ENCODE measurements around the gene SLC6A6. TPM values are rescaled to one million over a fixed set of nuclear protein-coding genes. Genes with fewer than 3 reads are reported as not detected.

SLC6A6 gene
- total RNA-seq, 4 donors from 2014 or later = 4.4 to 10.5 (median 7.7) TPM

- no peaks in the 10 kb centered on the region for H3K36me3 ChIP-seq
- intact Hi-C loops (cut with DNase I; ENCODE audit: low total_unique reads) = no loop called here
- DNase-seq = no peak
- no peak for TF ChIP-seq EP300 (IDR thresholded peaks at IDR 0.05; ENCODE audit: low read depth)
- TF ChIP-seq CTCF (IDR thresholded peaks at IDR 0.05) = no peak
- no peak for TF ChIP-seq POLR2AphosphoS5 (IDR thresholded peaks at IDR 0.05)
- TF ChIP-seq POLR2A (IDR thresholded peaks at IDR 0.05) = no peak
- in situ Hi-C loops (cut with MboI; ENCODE audit: low pct_ligation_motif_present in 1 of 4, low pct_unique_long_range_greater_than_20kb in 1 of 4, low sequenced_read_pairs in 3 of 4) = no loop called here
- H3K4me1 ChIP-seq = peaks cover 15 to 48% (median 32%) of the 10 kb centered on the region in 4 donors
- peak overlapping the region in 3 of 4 donors; percentile 62 to 79 (median 73) for H3K4me3 ChIP-seq
- H3K9me3 ChIP-seq = no peaks in the 10 kb centered on the region
- WGBS, 2 donors (ENCODE audit: low coverage in 1 of 2) = 11% methylated on average over 3 of the region's 3 CpGs; no CpG with 5 or more reads in 1 of the 2 donors
- H3K27me3 ChIP-seq = peaks cover 4% of the 10 kb centered on the region
- peak overlapping the region; percentile 90 to 96 (median 92) for H3K27ac ChIP-seq
These were observed 1.8 kb downstream of the SLC6A6 start for GRCh38 chr3:14404186-14404585.

DNA sequence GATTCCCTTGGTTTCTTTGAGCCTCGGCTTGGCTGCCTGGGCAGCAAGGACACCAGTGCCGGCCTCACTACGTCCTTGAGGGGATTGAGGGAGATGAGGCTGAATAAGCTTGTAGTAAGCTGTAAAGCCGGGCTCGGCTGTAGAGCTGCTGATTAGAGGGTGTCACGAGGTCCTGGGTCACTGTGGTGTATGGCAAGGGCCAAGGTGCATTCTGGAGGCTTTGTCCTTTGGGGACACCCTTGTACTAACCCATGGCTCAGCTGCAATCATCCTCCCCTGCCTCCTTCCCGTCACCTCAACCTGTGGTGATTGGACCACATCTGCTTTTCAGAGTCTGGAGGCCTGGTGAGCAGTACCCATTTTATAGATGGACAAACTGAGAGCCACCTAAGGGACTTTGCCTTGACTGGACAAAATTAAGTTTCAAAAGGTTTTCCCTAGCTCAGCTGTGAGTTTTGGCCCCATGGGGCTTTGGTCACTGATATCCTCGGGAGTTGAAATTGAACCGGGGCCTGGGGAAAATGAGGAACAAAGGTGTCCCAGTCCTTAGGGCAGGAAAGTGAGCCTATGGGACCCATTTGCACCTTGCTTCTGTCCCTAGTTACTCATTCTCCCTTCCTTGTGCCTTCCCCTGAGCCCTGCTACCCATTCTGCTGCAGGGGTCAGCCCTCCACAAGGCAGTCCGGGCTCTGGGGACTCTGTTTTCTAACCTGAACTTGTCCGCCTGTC is 2.4 kb downstream of the SLC6A6 start:
- Histone ChIP-seq H3K9me3 (no peaks in the 10 kb centered on the region), H3K4me1 (peaks cover 15 to 48% (median 32%) of the 10 kb centered on the region in 4 donors), H3K4me3 (peak overlapping the region in 1 of 4 donors; percentile 73), H3K36me3 (no peaks in the 10 kb centered on the region), H3K27me3 (peaks cover 4% of the 10 kb centered on the region), H3K27ac (peak overlapping the region; percentile 55 to 96 (median 91))
- WGBS, 2 donors (ENCODE audit: low coverage in 1 of 2) = 68% methylated on average over 11 of the region's 11 CpGs; no CpG with 5 or more reads in 1 of the 2 donors
- in situ Hi-C loops (cut with MboI; ENCODE audit: low pct_ligation_motif_present in 1 of 4, low pct_unique_long_range_greater_than_20kb in 1 of 4, low sequenced_read_pairs in 3 of 4) (no loop called here), intact Hi-C loops (cut with DNase I; ENCODE audit: low total_unique reads) (no loop called here)
- no peak for TF ChIP-seq POLR2A (IDR thresholded peaks at IDR 0.05)
- no peak for TF ChIP-seq EP300 (IDR thresholded peaks at IDR 0.05; ENCODE audit: low read depth)
- TF ChIP-seq POLR2AphosphoS5 (IDR thresholded peaks at IDR 0.05) = no peak
- TF ChIP-seq CTCF (IDR thresholded peaks at IDR 0.05) = no peak
- DNase-seq = no peak

DNA sequence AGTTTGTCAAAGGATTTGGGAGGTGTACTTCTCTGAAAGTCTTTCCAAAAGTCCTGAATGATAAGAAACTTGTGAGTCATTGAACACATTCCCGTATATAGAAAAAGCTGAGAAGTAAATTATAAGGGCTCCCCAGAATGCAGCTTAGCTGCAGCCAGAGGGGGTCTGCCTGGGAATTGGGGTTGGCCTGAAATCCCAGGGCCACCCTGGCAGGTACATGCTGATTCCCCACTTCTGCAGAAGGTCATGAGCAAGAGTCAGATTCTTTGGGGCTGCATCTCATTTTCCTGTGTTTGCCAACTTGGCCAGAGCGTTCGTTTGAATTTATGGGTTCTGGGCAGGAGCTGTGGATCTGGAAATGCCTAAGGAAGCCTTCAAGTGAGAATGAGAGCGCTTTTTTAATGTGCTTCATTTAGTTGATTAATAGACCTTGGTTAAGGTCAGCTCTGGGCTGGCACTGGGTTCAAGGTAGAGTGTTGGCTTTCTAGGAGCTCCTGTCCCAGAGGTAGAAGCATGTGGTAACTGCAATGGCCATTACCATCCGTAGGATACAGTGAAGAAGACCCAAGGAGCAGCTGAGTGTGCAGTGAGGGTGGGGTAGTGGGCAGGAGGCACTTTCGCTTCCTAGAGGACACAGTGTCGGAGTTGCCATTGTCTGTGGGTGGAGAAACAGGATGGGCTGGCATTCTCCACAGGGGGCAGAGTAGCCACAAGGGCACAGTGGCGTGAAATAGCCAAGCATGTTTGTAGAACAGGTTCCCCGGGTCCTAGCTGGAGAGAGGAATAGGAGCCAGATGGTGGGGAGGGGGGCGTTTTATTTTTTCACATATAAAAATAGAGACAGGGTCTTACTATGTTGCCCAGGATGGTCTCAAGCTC is 3.2 kb downstream of the SLC6A6 start:
- Histone ChIP-seq H3K4me3 (no peak overlapping the region), H3K9me3 (no peaks in the 10 kb centered on the region), H3K36me3 (no peaks in the 10 kb centered on the region), H3K4me1 (peaks cover 15 to 48% (median 32%) of the 10 kb centered on the region in 4 donors), H3K27me3 (peaks cover 4% of the 10 kb centered on the region), H3K27ac (peak overlapping the region; percentile 8 to 55 (median 44))
- in situ Hi-C loops (cut with MboI; ENCODE audit: low pct_ligation_motif_present in 1 of 4, low pct_unique_long_range_greater_than_20kb in 1 of 4, low sequenced_read_pairs in 3 of 4) (no loop called here), intact Hi-C loops (cut with DNase I; ENCODE audit: low total_unique reads) (no loop called here)
- no peak for DNase-seq
- WGBS, 2 donors (ENCODE audit: low coverage in 1 of 2) = 50 to 57% methylated on average over 2 to 10 of the region's 10 CpGs
- TF ChIP-seq EP300 (IDR thresholded peaks at IDR 0.05; ENCODE audit: low read depth) (no peak), POLR2AphosphoS5 (IDR thresholded peaks at IDR 0.05) (peak in 1 of 3 donors; percentile 12), POLR2A (IDR thresholded peaks at IDR 0.05) (no peak), CTCF (IDR thresholded peaks at IDR 0.05) (no peak)

- peaks cover 15 to 48% (median 32%) of the 10 kb centered on the region in 4 donors for H3K4me1 ChIP-seq
- no peak for DNase-seq
- H3K36me3 ChIP-seq = no peaks in the 10 kb centered on the region
- H3K4me3 ChIP-seq = no peak overlapping the region
- H3K27ac ChIP-seq = peak overlapping the region in 2 of 4 donors; percentile 35 to 52
- in situ Hi-C loops (cut with MboI; ENCODE audit: low pct_ligation_motif_present in 1 of 4, low pct_unique_long_range_greater_than_20kb in 1 of 4, low sequenced_read_pairs in 3 of 4) (no loop called here), intact Hi-C loops (cut with DNase I; ENCODE audit: low total_unique reads) (no loop called here)
- WGBS, 2 donors (ENCODE audit: low coverage in 1 of 2) = 88% methylated on average over 5 of the region's 5 CpGs; no CpG with 5 or more reads in 1 of the 2 donors
- H3K27me3 ChIP-seq = peaks cover 4% of the 10 kb centered on the region
- TF ChIP-seq EP300 (IDR thresholded peaks at IDR 0.05; ENCODE audit: low read depth) = no peak
- no peak for TF ChIP-seq POLR2A (IDR thresholded peaks at IDR 0.05)
- no peak for TF ChIP-seq POLR2AphosphoS5 (IDR thresholded peaks at IDR 0.05)
- TF ChIP-seq CTCF (IDR thresholded peaks at IDR 0.05) = no peak
- H3K9me3 ChIP-seq = no peaks in the 10 kb centered on the region
These were observed 3.9 kb downstream of the SLC6A6 start for GRCh38 chr3:14406336-14406735.
